Panc1 (cell line): ENCODE results near the gene BARX1. TPM values are rescaled to one million over a fixed set of nuclear protein-coding genes. Genes with fewer than 3 reads are reported as not detected.
"Not testable (repeated sequence)": the region's sequence is repeated elsewhere in the genome, so short reads cannot be mapped to it uniquely, and the experiment has no call there.

Experiments used
- ATAC-seq: fragments of 200-7000 bp; cut with Tn5 transposase; 2 replicates; pipeline ENCODE4 v1.9.1; 2020; ENCODE audit warnings: mild to moderate bottlenecking, moderate library complexity
- BruUV-seq: library from RNA; stranded (reverse); fragments of 400-500 nt; replicated peaks from 2 replicates; lab custom pipeline; 2021; lab: Mats Ljungman, UMichigan
- CTCF ChIA-PET: fragments of 300-600 bp; sonication (Branson Sonifier 250); formaldehyde crosslinking; loops from one replicate; lab custom pipeline; 2022; ENCODE audit warnings: antibody characterized with exemption; lab: Charles Lee
- POLR2A ChIA-PET: fragments of 300-600 bp; sonication (Branson Sonifier 250); formaldehyde crosslinking; loops from one replicate; lab custom pipeline; 2022; ENCODE audit warnings: antibody characterized with exemption; lab: Charles Lee
- DNase-seq: peaks from one replicate; pipeline ENCODE4 v3.0.0-alpha.2; 2010; ENCODE audit warnings: low read depth, low spot score
- H3K27ac ChIP-seq: 2 replicates; pipeline ENCODE4 v1.5.1; 2011; ENCODE audit warnings: mild to moderate bottlenecking, low read length, inconsistent platforms
- H3K27me3 ChIP-seq: fragments of 200-500 bp; sonication (Bioruptor generic); 2 replicates; pipeline ENCODE4 v1.6.0; 2014; ENCODE audit warnings: low read length, inconsistent platforms; ENCODE audit not compliant: control insufficient read depth, insufficient read depth
- H3K36me3 ChIP-seq: fragments of 200-500 bp; sonication (Bioruptor generic); 2 replicates; pipeline ENCODE4 v1.5.1; 2014; ENCODE audit warnings: inconsistent platforms, mild to moderate bottlenecking, low read length, moderate library complexity; ENCODE audit not compliant: control insufficient read depth, insufficient read depth
- H3K4me1 ChIP-seq: 2 replicates; pipeline ENCODE4 v1.5.1; 2011; ENCODE audit warnings: inconsistent platforms, mild to moderate bottlenecking, low read length, moderate library complexity; ENCODE audit not compliant: control insufficient read depth, insufficient read depth
- H3K4me3 ChIP-seq, 2 experiments: 2 replicates each; pipeline ENCODE4 v1.5.1; 2011 to 2012; ENCODE audit warnings: low read depth in 2 of 2, low read length in 2 of 2, mild to moderate bottlenecking in 2 of 2, inconsistent platforms in 1 of 2, moderate library complexity in 1 of 2
- H3K9me3 ChIP-seq: fragments of 200-500 bp; sonication (Bioruptor generic); 2 replicates; pipeline ENCODE4 v1.5.1; 2014; ENCODE audit warnings: low read depth, mild to moderate bottlenecking, inconsistent platforms, low read length, moderate library complexity; ENCODE audit not compliant: control insufficient read depth, insufficient read depth
- POLR2AphosphoS5 ChIP-seq: IDR thresholded peaks from 2 replicates; pipeline ENCODE4 v1.6.1; 2012; ENCODE audit warnings: mild to moderate bottlenecking, low read depth, low read length, moderate library complexity
- SIN3A ChIP-seq: IDR thresholded peaks from 2 replicates; pipeline ENCODE4 v1.6.1; 2012; ENCODE audit warnings: low read depth, mild to moderate bottlenecking, low read length, moderate library complexity, borderline replicate concordance; ENCODE audit not compliant: insufficient read depth
- TCF7L2 ChIP-seq: IDR thresholded peaks from 2 replicates; pipeline ENCODE4 v1.6.1; 2011; ENCODE audit warnings: mild to moderate bottlenecking, low read depth, low read length, inconsistent platforms
- in situ Hi-C: cut with HindIII; loops from 2 replicates; pipeline ENCODE4 v1.10.0; 2016; ENCODE audit warnings: low sequenced_read_pairs, low pct_unique_long_range_greater_than_20kb
- intact Hi-C: fragments of 100-400 bp; cut with micrococcal nuclease; formaldehyde crosslinking; loops from one replicate; pipeline ENCODE4 v1.10.0; 2022; ENCODE audit not compliant: unreplicated experiment
- total RNA-seq: library from RNA; stranded (reverse); gene quantifications from one replicate; pipeline ENCODE4 v1.2.1, GENCODE V29; 2021; ENCODE audit not compliant: unreplicated experiment
- TF ChIP-seq, protein P1 (sequence below), 2 experiments: IDR thresholded peaks; 2 replicates each; pipeline ENCODE4 v1.6.1; 2011 to 2012; ENCODE audit warnings: low read depth in 2 of 2, control low read depth in 1 of 2, low read length in 1 of 2, mild to moderate bottlenecking in 1 of 2, moderate library complexity in 1 of 2; ENCODE audit not compliant: insufficient read depth in 1 of 2
- TF ChIP-seq, protein P2 (sequence below): fragments of 450-650 bp; IDR thresholded peaks from 2 replicates; pipeline ENCODE4 v1.5.1; 2017; ENCODE audit warnings: mild to moderate bottlenecking

BARX1 gene
- total RNA-seq, 1 experiment from 2014 or later = 81.2 TPM

DNA sequence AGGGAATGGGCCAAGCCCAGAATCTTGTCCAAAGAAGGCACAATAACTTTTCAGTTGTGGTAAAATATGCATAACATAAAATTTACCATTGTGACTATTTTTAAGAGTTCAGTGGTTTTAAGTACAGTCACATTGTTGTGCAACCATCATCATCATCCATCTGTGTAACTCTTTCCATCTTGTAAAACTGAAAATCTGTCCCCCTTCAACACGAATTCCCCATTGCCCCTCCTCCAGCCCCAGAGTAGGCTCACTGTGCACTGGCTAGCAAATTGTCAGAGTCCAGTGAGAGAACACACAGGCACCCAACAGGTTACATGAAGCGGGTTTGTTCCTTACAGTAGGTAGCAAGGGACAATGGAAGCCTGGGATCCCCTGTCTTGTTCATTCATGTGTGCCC, 13.7 kb downstream of the BARX1 start:
- POLR2A ChIA-PET = no interaction called here
- TF ChIP-seq, protein P1, sequence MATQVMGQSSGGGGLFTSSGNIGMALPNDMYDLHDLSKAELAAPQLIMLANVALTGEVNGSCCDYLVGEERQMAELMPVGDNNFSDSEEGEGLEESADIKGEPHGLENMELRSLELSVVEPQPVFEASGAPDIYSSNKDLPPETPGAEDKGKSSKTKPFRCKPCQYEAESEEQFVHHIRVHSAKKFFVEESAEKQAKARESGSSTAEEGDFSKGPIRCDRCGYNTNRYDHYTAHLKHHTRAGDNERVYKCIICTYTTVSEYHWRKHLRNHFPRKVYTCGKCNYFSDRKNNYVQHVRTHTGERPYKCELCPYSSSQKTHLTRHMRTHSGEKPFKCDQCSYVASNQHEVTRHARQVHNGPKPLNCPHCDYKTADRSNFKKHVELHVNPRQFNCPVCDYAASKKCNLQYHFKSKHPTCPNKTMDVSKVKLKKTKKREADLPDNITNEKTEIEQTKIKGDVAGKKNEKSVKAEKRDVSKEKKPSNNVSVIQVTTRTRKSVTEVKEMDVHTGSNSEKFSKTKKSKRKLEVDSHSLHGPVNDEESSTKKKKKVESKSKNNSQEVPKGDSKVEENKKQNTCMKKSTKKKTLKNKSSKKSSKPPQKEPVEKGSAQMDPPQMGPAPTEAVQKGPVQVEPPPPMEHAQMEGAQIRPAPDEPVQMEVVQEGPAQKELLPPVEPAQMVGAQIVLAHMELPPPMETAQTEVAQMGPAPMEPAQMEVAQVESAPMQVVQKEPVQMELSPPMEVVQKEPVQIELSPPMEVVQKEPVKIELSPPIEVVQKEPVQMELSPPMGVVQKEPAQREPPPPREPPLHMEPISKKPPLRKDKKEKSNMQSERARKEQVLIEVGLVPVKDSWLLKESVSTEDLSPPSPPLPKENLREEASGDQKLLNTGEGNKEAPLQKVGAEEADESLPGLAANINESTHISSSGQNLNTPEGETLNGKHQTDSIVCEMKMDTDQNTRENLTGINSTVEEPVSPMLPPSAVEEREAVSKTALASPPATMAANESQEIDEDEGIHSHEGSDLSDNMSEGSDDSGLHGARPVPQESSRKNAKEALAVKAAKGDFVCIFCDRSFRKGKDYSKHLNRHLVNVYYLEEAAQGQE (IDR thresholded peaks at IDR 0.05; ENCODE audit: insufficient read depth in 1 of 2, low read depth in 2 of 2, low read length in 1 of 2) = no peak
- no peak for TF ChIP-seq TCF7L2
- no peak for TF ChIP-seq SIN3A
- TF ChIP-seq POLR2AphosphoS5 = no peak
- TF ChIP-seq, protein P2, sequence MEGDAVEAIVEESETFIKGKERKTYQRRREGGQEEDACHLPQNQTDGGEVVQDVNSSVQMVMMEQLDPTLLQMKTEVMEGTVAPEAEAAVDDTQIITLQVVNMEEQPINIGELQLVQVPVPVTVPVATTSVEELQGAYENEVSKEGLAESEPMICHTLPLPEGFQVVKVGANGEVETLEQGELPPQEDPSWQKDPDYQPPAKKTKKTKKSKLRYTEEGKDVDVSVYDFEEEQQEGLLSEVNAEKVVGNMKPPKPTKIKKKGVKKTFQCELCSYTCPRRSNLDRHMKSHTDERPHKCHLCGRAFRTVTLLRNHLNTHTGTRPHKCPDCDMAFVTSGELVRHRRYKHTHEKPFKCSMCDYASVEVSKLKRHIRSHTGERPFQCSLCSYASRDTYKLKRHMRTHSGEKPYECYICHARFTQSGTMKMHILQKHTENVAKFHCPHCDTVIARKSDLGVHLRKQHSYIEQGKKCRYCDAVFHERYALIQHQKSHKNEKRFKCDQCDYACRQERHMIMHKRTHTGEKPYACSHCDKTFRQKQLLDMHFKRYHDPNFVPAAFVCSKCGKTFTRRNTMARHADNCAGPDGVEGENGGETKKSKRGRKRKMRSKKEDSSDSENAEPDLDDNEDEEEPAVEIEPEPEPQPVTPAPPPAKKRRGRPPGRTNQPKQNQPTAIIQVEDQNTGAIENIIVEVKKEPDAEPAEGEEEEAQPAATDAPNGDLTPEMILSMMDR = no peak
- Histone ChIP-seq H3K9me3 (no peaks in the 10 kb centered on the region), H3K4me3 (no peak overlapping the region), H3K27me3 (no peaks in the 10 kb centered on the region), H3K4me1 (peaks cover 7% of the 10 kb centered on the region; the same call in 1 of the 2 replicates), H3K36me3 (no peaks in the 10 kb centered on the region), H3K27ac (no peak overlapping the region)
- CTCF ChIA-PET = interaction anchor here (0.6 kb wide), 1 partner anchor 82 kb away, joined by 6 read pairs; no protein-coding TSS in a partner anchor
- in situ Hi-C loops = no loop called here
- no peak for DNase-seq
- ATAC-seq = no peak
- no TSS peak for BruUV-seq
- intact Hi-C loops = no loop called here

DNA sequence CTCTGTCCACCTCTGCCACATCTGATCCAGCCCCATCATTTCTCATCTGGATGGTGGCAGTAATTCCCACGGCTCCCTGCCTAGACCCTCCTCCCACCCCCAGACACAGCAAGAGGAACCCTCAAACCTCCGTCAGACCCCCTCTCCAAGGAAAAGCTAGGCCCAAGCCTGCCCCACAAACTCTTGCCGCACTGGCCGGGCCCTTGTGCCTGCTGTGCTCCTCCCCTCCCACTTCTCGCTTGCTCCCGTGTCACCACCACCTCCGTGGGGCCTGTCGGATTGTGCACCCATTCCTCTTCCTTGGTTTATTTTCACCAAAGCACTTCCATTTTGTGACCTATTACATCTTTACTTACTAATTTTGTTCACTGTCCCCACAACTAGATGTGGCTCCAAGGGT, 14.2 kb downstream of the BARX1 start:
- CTCF ChIA-PET = interaction anchor here (0.6 kb wide), 1 partner anchor 82 kb away, joined by 6 read pairs; no protein-coding TSS in a partner anchor
- no peak for TF ChIP-seq POLR2AphosphoS5
- H3K27me3 ChIP-seq = no peaks in the 10 kb centered on the region
- no TSS peak for BruUV-seq
- POLR2A ChIA-PET = no interaction called here
- no peak overlapping the region for H3K4me3 ChIP-seq
- H3K36me3 ChIP-seq = no peaks in the 10 kb centered on the region
- DNase-seq = no peak
- no peak overlapping the region for H3K27ac ChIP-seq
- peaks cover 4% of the 10 kb centered on the region; the same call in 1 of the 2 replicates for H3K4me1 ChIP-seq
- in situ Hi-C loops = no loop called here
- no peaks in the 10 kb centered on the region for H3K9me3 ChIP-seq
- no peak for ATAC-seq
- intact Hi-C loops = no loop called here

DNA sequence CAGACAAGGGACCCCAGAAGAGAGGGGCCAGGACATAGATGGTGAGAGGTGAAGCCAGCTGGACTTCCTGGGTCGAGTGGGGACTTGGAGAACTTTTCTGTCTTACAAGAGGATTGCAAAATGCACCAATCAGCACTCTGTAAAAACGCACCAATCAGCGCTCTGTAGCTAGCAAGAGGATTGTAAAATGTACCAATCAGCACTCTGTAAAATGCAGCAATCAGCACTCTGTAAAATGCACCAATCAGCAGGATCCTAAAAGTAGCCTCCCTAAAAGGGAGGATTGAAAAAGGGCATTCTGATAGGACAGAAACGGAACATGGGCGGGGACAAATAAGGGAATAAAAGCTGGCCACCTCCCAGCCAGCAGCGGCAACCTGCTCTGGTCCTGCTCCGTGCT, 15.6 kb downstream of the BARX1 start:
- POLR2A ChIA-PET, H3K9me3 ChIP-seq, BruUV-seq, intact Hi-C loops, H3K27me3 ChIP-seq, DNase-seq, H3K27ac ChIP-seq, in situ Hi-C loops, ATAC-seq, H3K4me3 ChIP-seq, H3K4me1 ChIP-seq, H3K36me3 ChIP-seq, CTCF ChIA-PET: not testable (repeated sequence)
